ENCODE results near the gene CPNE7.

- TF ChIP-seq CTCF (conservative IDR thresholded peaks at IDR 0.05; ENCODE audit: low read length) (no peak), EZH2phosphoT487 (IDR thresholded peaks at IDR 0.05; ENCODE audit: borderline replicate concordance) (no peak)
Measured at GRCh38 chr16:89537549-89537925, 38.0 kb upstream of the CPNE7 start.
